GM19099 (cell line): Measurements from ENCODE around the gene APOA1.

Experiments
- POLR2A ChIP-seq: IDR thresholded peaks from 3 replicates; pipeline ENCODE4 v1.6.1; 2011; ENCODE audit warnings: low read depth; ENCODE audit not compliant: insufficient read length; ENCODE audit errors: extremely low read depth

APOA1 gene

GRCh38 chr11:116832350-116833290 lies 4.8 kb downstream of the APOA1 start:
- no peak for TF ChIP-seq POLR2A

DNA sequence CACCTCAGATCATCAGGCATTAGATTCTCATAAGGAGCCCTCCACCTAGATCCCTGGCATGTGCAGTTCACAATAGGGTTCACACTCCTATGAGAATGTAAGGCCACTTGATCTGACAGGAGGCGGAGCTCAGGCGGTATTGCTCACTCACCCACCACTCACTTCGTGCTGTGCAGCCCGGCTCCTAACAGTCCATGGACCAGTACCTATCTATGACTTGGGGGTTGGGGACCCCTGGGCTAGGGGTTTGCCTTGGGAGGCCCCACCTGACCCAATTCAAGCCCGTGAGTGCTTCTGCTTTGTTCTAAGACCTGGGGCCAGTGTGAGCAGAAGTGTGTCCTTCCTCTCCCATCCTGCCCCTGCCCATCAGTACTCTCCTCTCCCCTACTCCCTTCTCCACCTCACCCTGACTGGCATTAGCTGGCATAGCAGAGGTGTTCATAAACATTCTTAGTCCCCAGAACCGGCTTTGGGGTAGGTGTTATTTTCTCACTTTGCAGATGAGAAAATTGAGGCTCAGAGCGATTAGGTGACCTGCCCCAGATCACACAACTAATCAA lies 5.6 kb downstream of the APOA1 start:
- no peak for TF ChIP-seq POLR2A

GRCh38 chr11:116830184-116830912 lies 7.1 kb downstream of the APOA1 start:
- TF ChIP-seq POLR2A, result no peak

DNA sequence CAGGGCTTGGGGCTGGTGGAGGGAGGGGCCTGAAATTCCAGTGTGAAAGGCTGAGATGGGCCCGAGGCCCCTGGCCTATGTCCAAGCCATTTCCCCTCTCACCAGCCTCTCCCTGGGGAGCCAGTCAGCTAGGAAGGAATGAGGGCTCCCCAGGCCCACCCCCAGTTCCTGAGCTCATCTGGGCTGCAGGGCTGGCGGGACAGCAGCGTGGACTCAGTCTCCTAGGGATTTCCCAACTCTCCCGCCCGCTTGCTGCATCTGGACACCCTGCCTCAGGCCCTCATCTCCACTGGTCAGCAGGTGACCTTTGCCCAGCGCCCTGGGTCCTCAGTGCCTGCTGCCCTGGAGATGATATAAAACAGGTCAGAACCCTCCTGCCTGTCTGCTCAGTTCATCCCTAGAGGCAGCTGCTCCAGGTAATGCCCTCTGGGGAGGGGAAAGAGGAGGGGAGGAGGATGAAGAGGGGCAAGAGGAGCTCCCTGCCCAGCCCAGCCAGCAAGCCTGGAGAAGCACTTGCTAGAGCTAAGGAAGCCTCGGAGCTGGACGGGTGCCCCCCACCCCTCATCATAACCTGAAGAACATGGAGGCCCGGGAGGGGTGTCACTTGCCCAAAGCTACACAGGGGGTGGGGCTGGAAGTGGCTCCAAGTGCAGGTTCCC lies 7.8 kb downstream of the APOA1 start, which contains the start of gene APOC3:
APOC3 (plus strand) TSS at position 383 of the 659 bp plus-strand sequence. CDS start 676 bp downstream, outside the sequence.
- no peak for TF ChIP-seq POLR2A

- no peak for TF ChIP-seq POLR2A
Measured at GRCh38 chr11:116828632-116829524, 8.5 kb downstream of the APOA1 start.

DNA sequence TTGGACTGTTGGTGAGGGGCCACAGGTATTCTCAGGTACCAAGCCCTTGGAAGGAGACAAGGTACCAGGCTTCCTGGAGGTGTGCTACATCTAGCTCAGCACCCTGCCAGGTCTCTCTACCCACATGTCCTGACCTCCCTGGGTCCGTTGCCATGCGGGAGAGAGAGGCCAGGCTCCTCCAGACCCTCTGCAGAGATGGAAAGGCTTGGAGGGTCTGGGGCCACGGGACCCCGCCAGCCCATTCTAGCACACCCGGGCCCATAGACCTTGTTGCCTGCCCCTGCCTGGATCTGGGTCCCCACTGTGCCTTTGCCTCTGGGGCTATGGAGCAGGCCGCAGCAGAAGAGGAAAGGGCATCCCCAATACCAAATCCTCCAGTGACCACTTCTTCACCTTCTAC lies 10.0 kb downstream of the APOA1 start:
- no peak for TF ChIP-seq POLR2A

DNA sequence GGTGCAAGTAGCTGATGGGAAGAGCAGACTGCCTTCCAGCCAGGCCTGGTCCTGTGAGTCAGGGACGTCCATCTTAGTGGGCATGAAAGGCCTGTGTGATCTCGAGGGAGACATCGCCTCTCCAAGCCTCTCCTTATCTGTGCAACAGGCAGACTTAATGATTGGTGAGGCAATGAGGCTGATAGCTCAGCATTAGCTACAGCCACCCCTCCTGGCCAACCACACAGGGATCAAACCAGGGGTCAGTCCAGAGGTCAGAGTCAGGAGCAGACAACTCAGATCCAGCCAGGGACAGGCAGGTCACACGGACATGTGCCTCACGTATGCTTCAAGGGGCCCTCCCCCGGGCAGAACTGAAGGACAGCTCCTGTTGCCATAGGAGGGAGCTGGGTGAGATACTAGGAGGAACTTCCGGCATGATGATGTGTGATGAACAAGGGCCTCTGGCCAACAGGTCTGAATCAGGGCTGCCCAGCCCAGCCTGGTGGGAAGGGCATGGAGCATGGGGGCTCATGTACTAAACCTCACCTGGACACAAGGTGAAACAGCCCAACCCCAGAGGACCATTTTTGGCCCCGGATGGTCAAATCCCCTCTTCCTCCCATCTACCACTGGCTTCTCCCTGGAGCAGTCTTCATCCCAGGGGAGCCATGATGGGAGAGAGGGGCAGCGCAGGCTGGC lies 10.5 kb downstream of the APOA1 start:
- no peak for TF ChIP-seq POLR2A

DNA sequence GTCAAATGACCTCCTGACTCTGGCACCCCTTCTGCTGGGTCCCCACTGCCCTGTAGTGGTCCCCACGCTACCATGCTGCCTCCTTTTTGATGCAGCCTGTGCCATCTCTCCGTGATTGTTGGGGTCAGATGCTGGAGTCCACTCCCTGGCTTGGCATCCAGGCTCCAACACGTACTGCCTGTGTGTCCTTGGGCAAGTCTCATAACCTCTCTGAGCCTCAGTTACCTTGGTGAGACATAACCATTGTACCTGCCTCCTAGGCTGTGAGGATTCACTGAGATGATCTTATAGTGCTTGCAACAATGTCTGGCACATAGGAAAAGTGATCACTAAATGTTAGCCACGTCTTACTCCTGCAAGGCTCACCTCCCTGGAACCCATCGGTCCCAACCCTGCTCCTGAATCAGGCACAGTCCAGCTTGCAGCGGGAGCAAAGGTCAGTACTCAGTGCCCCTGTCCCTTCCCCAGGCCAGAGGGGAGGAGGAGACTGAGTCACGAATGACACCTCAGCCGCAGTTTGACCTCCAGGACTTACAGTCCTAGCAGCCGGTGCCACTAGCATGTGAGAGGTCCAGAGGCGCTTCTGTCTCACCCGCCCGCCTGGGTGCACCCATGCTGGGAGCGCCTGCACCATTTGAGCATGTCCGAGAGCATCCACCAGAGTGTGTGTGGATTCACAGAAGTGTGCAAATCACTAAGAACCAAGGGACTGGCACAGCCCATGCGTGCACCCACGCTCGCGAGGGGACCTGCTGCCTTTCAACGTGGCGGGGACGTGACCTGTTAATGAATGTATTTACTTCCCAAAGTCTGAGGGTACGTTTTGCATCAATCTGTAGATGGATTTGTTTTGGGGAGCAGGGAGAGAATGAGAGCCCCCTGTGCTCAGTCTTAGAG lies 11.3 kb downstream of the APOA1 start:
- no peak for TF ChIP-seq POLR2A

GRCh38 chr11:116825434-116825833 lies 12.0 kb downstream of the APOA1 start:
- no peak for TF ChIP-seq POLR2A

- no peak for TF ChIP-seq POLR2A
Measured at GRCh38 chr11:116823031-116823843, 14.2 kb downstream of the APOA1 start, which contains the start of gene APOA4. Gene APOA4, minus strand, starts transcription at chr11:116823304. Its CDS starts 113 bp downstream, at chr11:116823191.

- TF ChIP-seq POLR2A, result no peak
Measured at GRCh38 chr11:116822575-116822974, 14.8 kb downstream of the APOA1 start.
